ENCODE data around the gene SLC39A11.

DNA sequence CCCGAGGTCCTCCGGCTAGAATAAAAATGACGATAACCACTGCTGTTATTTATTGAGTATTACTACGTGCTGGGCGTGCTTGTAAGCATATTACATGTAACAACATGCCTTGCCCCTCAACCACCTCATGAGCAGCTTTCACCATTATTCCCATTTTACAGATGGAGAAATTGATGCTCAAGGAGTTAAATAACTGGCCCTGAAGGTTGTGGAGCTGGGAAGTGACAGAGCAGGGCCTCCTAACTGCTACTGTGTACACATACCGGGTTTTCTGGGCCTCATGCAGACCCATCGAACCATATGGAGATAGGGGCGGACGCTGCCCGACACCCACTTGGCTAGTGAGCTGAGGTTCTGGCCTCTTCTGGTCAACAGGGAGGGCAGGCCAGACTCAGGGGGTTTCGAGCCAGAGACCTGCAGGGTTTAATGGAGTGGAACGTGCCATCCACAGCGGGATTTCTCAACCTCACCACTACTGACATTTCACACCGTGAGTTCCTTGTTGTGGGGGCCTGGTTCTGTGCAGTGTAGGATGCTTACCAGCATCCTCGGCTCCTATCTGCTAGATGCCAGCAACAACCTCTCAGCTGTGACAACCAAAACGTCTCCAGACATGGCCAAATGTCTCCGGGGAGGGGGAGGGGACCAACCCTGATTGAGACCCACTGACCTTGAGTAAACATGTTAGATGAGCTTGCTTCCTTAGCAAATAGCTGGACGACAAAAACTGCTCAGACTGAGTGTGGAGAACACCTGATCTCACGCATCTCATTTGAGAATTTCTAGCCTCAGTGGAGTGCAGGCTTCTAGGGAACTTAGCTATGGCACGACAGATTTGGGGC lies 432.0 kb downstream of the SLC39A11 start:
- TF ChIP-seq, protein P1, sequence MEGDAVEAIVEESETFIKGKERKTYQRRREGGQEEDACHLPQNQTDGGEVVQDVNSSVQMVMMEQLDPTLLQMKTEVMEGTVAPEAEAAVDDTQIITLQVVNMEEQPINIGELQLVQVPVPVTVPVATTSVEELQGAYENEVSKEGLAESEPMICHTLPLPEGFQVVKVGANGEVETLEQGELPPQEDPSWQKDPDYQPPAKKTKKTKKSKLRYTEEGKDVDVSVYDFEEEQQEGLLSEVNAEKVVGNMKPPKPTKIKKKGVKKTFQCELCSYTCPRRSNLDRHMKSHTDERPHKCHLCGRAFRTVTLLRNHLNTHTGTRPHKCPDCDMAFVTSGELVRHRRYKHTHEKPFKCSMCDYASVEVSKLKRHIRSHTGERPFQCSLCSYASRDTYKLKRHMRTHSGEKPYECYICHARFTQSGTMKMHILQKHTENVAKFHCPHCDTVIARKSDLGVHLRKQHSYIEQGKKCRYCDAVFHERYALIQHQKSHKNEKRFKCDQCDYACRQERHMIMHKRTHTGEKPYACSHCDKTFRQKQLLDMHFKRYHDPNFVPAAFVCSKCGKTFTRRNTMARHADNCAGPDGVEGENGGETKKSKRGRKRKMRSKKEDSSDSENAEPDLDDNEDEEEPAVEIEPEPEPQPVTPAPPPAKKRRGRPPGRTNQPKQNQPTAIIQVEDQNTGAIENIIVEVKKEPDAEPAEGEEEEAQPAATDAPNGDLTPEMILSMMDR (conservative IDR thresholded peaks at IDR 0.05; ENCODE audit: low read length) = no peak
- no peak for TF ChIP-seq EZH2phosphoT487 (IDR thresholded peaks at IDR 0.05; ENCODE audit: borderline replicate concordance, low read depth, low read length)

Data from OCI-LY7 (cell line).